ENCODE measurements around the gene INTS14. TPM values are rescaled to one million over a fixed set of nuclear protein-coding genes. Genes with fewer than 3 reads are reported as not detected.

The INTS14 gene
- total and polyA plus RNA-seq, 9 of the 15 experiments (the other 6 are each of a cell fraction or from before 2014, with no cell fraction given), result 30.5 to 92.4 (median 46.5) TPM

DNA sequence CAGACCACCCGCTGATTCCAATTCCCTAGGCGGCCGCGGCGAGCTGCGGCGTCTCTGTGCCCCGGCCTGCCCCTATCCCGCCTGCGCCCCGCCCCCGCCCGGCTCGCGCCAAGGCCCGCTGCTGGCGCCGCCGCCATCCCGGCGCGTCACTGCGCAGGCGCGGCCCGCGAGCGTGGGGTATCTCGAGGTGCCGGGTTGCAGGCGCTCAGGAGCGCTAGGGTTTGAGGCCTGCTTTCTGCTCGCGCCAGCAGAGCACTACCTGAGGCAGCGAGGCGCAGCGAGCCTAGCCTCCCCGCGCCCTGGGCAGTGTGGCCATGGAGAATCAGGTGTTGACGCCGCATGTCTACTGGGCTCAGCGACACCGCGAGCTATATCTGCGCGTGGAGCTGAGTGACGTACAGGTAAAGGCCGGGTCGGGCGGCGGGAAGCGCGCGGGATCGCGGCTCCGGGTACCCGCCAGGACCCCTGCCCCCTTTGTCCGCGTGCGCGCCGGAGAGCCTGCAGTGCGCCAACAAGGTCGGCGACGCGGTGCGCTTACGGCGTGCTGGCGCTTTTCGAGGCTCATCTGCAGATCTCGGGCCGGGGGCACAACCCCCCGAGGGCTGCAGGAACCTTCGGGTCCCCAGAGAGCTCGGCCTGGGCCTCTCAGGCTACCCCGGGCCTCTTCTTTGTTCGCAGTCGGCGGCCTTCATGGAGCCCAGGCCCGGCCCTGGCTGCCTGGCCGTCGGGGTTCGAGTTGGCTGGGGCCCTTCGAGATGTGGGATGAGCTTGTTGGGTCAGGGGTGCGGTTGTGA lies 80.4 kb downstream of the INTS14 start, which contains the start of gene HACD3 (continued):
- TF ChIP-seq, protein P1, sequence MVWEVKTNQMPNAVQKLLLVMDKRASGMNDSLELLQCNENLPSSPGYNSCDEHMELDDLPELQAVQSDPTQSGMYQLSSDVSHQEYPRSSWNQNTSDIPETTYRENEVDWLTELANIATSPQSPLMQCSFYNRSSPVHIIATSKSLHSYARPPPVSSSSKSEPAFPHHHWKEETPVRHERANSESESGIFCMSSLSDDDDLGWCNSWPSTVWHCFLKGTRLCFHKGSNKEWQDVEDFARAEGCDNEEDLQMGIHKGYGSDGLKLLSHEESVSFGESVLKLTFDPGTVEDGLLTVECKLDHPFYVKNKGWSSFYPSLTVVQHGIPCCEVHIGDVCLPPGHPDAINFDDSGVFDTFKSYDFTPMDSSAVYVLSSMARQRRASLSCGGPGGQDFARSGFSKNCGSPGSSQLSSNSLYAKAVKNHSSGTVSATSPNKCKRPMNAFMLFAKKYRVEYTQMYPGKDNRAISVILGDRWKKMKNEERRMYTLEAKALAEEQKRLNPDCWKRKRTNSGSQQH (CRISPR knock-in tag; IDR thresholded peaks at IDR 0.05), result no peak
- TF ChIP-seq BRD4 (IDR thresholded peaks at IDR 0.05) (0 out of 2 replicates have a peak, but pooled peaks have one; percentile 52), ZNF354B (CRISPR knock-in tag; IDR thresholded peaks at IDR 0.05) (no peak), HNRNPUL1 (IDR thresholded peaks at IDR 0.05; ENCODE audit: low read length) (no peak), HDAC8 (tag; IDR thresholded peaks at IDR 0.05) (0 out of 2 replicates have a peak, but pooled peaks have one; percentile 35), SMARCA4 (IDR thresholded peaks at IDR 0.05) (no peak), ZC3H4 (CRISPR knock-in tag; IDR thresholded peaks at IDR 0.05; ENCODE audit: borderline replicate concordance) (no peak), ZNF445 (CRISPR knock-in tag; IDR thresholded peaks at IDR 0.05; ENCODE audit: low read depth) (no peak), RBBP5 (IDR thresholded peaks at IDR 0.05; ENCODE audit: borderline replicate concordance, insufficient read depth, low read length, poor library complexity, severe bottlenecking) (peak; percentile 71), ZKSCAN3 (CRISPR knock-in tag; IDR thresholded peaks at IDR 0.05) (no peak), ZNF707 (CRISPR knock-in tag; conservative IDR thresholded peaks at IDR 0.05) (no peak), XRCC4 (IDR thresholded peaks at IDR 0.05; ENCODE audit: extremely low read depth, insufficient read depth, insufficient read length) (no peak), FOXK1 (CRISPR knock-in tag; IDR thresholded peaks at IDR 0.05; ENCODE audit: borderline replicate concordance) (peak; percentile 57; the same call in 1 of the 2 replicates), ZBTB1 (CRISPR knock-in tag; IDR thresholded peaks at IDR 0.05; ENCODE audit: borderline replicate concordance, low read depth) (peak; percentile 17; the same call in 1 of the 2 replicates), ZNF408 (CRISPR knock-in tag; IDR thresholded peaks at IDR 0.05; ENCODE audit: low read depth) (no peak), HCFC1 (IDR thresholded peaks at IDR 0.05; ENCODE audit: low read depth, low read length) (no peak), CBX3 (IDR thresholded peaks at IDR 0.05; ENCODE audit: borderline replicate concordance in 1 of 2, low read length in 2 of 2) (0 out of 3 replicates have a peak, but pooled peaks of 1 of the 2 experiments have one; percentile 9), SREBF2 (CRISPR knock-in tag; IDR thresholded peaks at IDR 0.05) (no peak), MTA2 (IDR thresholded peaks at IDR 0.05; ENCODE audit: low read depth) (no peak), GATAD2B (IDR thresholded peaks at IDR 0.05; ENCODE audit: borderline replicate concordance) (0 out of 2 replicates have a peak, but pooled peaks have one; percentile 55), HDAC1 (IDR thresholded peaks at IDR 0.05) (no peak; a peak in 1 of 4 replicates), SOX6 (IDR thresholded peaks at IDR 0.05) (no peak), CCAR2 (IDR thresholded peaks at IDR 0.05; ENCODE audit: low read depth, low read length) (no peak)
- TF ChIP-seq, protein P2, sequence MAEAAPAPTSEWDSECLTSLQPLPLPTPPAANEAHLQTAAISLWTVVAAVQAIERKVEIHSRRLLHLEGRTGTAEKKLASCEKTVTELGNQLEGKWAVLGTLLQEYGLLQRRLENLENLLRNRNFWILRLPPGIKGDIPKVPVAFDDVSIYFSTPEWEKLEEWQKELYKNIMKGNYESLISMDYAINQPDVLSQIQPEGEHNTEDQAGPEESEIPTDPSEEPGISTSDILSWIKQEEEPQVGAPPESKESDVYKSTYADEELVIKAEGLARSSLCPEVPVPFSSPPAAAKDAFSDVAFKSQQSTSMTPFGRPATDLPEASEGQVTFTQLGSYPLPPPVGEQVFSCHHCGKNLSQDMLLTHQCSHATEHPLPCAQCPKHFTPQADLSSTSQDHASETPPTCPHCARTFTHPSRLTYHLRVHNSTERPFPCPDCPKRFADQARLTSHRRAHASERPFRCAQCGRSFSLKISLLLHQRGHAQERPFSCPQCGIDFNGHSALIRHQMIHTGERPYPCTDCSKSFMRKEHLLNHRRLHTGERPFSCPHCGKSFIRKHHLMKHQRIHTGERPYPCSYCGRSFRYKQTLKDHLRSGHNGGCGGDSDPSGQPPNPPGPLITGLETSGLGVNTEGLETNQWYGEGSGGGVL (CRISPR knock-in tag; IDR thresholded peaks at IDR 0.05), result no peak
- TF ChIP-seq, protein P3, sequence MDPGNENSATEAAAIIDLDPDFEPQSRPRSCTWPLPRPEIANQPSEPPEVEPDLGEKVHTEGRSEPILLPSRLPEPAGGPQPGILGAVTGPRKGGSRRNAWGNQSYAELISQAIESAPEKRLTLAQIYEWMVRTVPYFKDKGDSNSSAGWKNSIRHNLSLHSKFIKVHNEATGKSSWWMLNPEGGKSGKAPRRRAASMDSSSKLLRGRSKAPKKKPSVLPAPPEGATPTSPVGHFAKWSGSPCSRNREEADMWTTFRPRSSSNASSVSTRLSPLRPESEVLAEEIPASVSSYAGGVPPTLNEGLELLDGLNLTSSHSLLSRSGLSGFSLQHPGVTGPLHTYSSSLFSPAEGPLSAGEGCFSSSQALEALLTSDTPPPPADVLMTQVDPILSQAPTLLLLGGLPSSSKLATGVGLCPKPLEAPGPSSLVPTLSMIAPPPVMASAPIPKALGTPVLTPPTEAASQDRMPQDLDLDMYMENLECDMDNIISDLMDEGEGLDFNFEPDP (CRISPR knock-in tag; IDR thresholded peaks at IDR 0.05), result 0 out of 2 replicates have a peak, but pooled peaks have one; percentile 53
